ENCODE data around the gene RNF217.

- TF ChIP-seq CTCF (conservative IDR thresholded peaks at IDR 0.05) (no peak), EZH2 (IDR thresholded peaks at IDR 0.05; ENCODE audit: low read depth) (no peak)
Measured at GRCh38 chr6:125009578-125009977, 47.3 kb downstream of the RNF217 start.

Data from PC-9 (cell line).